Liver (tissue), 3 donors: ENCODE data around the gene CSNK2B.

Experiments
- CTCF ChIP-seq: fragments of 150-350 bp; IDR thresholded peaks from 2 replicates; pipeline ENCODE4 v1.5.1; 2017; ENCODE audit warnings: improper control_type of control experiment, low read depth, low read length; ENCODE audit not compliant: missing input control
- GABPA ChIP-seq, 2 donors: IDR thresholded peaks in 1 of 2; conservative IDR thresholded peaks in 1 of 2; 2 replicates each; pipeline ENCODE4 v1.6.1; 2016; ENCODE audit warnings: antibody characterized with exemption in 2 of 2, mild to moderate bottlenecking in 1 of 2, moderate library complexity in 1 of 2
- MAX ChIP-seq: IDR thresholded peaks from 2 replicates; pipeline ENCODE4 v1.6.1; 2016; ENCODE audit warnings: antibody characterized with exemption
- RAD21 ChIP-seq, 2 donors: IDR thresholded peaks; 2 replicates each; pipeline ENCODE4 v1.6.1; 2016; ENCODE audit warnings: antibody characterized with exemption in 2 of 2, mild to moderate bottlenecking in 2 of 2
- SP1 ChIP-seq: IDR thresholded peaks from 2 replicates; pipeline ENCODE4 v1.6.1; 2018; ENCODE audit warnings: antibody characterized with exemption, mild to moderate bottlenecking
- YY1 ChIP-seq: IDR thresholded peaks from 2 replicates; pipeline ENCODE4 v1.6.1; 2016; ENCODE audit warnings: antibody characterized with exemption, mild to moderate bottlenecking
- donor health status: healthy.
- donor health status: healthy.

- TF ChIP-seq CTCF (no peak), YY1 (no peak), MAX (no peak), GABPA (IDR thresholded peaks at IDR 0.05 in 1 of 2, conservative IDR thresholded peaks at IDR 0.05 in 1 of 2) (no peak), SP1 (no peak), RAD21 (IDR thresholded peaks at IDR 0.05) (no peak)
These were observed 36.0 kb downstream of the CSNK2B start for GRCh38 chr6:31701666-31702404.
